Kidney epithelial cell (primary cell): ENCODE results near the gene SMPD1. TPM values are rescaled to one million over a fixed set of nuclear protein-coding genes. Genes with fewer than 3 reads are reported as not detected.
A peak's percentile ranks its signal among the peaks of the same experiment; 100 is the strongest.

Experiments
- DNase-seq: peaks from one replicate; pipeline ENCODE4 v3.0.0-alpha.2; 2010; ENCODE audit warnings: low read depth
- H3K27me3 ChIP-seq: 2 replicates; pipeline ENCODE4 v1.6.0; 2011; ENCODE audit warnings: low read length; ENCODE audit not compliant: control insufficient read depth, insufficient read depth
- H3K36me3 ChIP-seq: 2 replicates; pipeline ENCODE4 v1.5.1; 2011; ENCODE audit warnings: low read length; ENCODE audit not compliant: control insufficient read depth, insufficient read depth
- H3K4me3 ChIP-seq: 2 replicates; pipeline ENCODE4 v1.5.1; 2011; ENCODE audit warnings: low read depth, mild to moderate bottlenecking, control low read depth, low read length
- total RNA-seq: library from RNA; depleted of rRNA; stranded (reverse); fragments of >200 nt; gene quantifications from 2 replicates; pipeline ENCODE4 v1.2.3, GENCODE V29; 2015
- TF ChIP-seq, protein P1 (sequence below): IDR thresholded peaks from 2 replicates; pipeline ENCODE4 v1.5.1; 2011; ENCODE audit warnings: mild to moderate bottlenecking, moderate library complexity, low read length, control low read depth, inconsistent platforms; ENCODE audit not compliant: insufficient read depth, poor library complexity, severe bottlenecking

The SMPD1 gene
- total RNA-seq, 1 donor from 2014 or later = 25.7 TPM

DNA sequence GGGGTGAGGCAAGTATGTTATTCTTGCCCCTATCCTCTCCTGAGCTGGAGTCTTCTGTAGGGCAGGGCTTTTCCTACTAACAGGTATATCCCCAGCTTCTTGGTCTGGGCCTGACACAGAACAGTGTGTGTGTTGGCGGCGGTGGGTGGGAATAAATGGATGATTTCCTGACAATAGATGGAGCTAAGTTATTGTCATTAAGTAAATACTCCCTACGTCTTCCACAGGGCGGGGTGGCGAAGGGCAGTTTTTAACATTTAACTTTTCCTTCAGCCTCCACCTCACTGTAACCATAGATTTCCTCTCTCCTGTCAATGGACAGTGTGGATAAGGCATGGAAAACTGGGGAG, 11.7 kb upstream of the SMPD1 start:
- no peak for DNase-seq
- Histone ChIP-seq H3K36me3 (no peaks in the 10 kb centered on the region), H3K27me3 (no peaks in the 10 kb centered on the region), H3K4me3 (no peak overlapping the region)
- TF ChIP-seq, protein P1, sequence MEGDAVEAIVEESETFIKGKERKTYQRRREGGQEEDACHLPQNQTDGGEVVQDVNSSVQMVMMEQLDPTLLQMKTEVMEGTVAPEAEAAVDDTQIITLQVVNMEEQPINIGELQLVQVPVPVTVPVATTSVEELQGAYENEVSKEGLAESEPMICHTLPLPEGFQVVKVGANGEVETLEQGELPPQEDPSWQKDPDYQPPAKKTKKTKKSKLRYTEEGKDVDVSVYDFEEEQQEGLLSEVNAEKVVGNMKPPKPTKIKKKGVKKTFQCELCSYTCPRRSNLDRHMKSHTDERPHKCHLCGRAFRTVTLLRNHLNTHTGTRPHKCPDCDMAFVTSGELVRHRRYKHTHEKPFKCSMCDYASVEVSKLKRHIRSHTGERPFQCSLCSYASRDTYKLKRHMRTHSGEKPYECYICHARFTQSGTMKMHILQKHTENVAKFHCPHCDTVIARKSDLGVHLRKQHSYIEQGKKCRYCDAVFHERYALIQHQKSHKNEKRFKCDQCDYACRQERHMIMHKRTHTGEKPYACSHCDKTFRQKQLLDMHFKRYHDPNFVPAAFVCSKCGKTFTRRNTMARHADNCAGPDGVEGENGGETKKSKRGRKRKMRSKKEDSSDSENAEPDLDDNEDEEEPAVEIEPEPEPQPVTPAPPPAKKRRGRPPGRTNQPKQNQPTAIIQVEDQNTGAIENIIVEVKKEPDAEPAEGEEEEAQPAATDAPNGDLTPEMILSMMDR = no peak

DNA sequence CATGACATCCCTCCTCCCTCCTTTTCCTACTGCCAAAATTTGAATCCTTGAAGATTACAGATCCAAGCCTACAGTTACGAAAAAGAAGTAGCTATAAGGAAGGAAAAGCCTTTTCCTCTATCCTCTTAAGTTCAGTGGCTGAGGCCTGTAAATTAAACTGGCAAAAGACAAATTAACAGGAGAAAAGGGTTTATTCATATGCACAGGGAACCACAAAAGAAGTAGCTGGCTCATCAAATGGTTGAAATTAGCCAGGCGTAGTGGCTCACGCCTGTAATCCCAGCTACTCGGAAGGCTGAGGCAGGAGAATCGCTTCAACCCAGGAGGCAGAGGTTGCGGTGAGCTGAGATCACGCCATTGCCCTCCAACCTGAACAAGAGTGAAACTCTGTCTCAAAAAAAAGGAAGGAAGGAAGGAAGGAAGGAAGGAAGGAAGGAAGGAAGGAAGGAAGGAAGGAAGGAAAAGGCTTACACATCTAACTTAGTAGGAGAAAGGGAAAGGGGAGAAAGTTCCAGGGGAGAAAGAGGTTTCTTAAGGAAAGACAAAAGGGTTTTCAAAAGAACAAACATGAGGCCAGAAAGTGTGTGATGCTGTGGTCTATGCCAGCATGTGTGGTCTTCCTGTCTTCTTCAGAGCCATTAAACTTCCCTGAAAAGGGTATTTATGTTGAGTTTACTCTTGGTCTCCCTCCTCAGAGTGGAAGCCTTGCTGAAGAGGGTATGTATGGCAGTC, 5.1 kb upstream of the SMPD1 start:
- no peak for DNase-seq
- TF ChIP-seq, protein P1 = no peak
- Histone ChIP-seq H3K27me3 (no peaks in the 10 kb centered on the region), H3K4me3 (no peak overlapping the region), H3K36me3 (no peaks in the 10 kb centered on the region)

DNA sequence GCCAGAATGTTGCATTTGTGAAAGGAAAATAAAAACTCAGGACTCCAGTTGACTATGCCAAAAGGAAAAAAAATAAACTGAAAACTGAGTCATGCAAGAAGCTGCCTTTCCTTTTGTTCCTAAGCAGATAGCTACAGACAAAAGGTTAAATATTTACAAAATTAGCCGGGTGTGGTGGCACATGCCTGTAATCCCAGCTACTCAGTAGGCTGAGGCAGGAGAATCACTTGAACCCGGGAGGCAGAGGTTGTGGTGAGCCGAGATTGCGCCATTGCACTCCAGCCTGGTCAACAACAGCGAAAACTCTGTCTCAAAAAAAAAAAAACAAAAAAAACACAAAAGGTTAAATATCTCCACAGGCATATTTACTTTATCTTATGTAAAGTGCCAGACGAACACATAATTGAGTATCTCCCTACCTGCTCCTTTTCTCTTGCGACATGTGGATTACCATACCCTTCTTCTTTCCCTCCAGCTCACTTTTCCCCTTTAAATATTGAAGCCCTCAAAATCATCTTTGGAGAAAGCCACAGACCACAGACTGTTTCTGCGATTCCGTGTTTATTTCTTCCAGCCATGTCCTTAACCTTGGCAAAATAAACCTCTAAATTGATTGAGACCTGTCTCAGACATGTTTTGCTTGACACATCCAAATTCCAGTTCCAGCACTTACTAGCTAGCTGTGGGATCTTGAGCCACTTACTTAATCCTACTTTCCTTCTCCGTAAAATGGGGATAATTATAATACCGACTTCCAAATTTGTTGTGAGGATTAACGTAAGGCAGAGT, 2.3 kb upstream of the SMPD1 start:
- Histone ChIP-seq H3K27me3 (no peaks in the 10 kb centered on the region), H3K36me3 (no peaks in the 10 kb centered on the region), H3K4me3 (no peak overlapping the region)
- DNase-seq = peak; percentile 75
- TF ChIP-seq, protein P1 = no peak

DNA sequence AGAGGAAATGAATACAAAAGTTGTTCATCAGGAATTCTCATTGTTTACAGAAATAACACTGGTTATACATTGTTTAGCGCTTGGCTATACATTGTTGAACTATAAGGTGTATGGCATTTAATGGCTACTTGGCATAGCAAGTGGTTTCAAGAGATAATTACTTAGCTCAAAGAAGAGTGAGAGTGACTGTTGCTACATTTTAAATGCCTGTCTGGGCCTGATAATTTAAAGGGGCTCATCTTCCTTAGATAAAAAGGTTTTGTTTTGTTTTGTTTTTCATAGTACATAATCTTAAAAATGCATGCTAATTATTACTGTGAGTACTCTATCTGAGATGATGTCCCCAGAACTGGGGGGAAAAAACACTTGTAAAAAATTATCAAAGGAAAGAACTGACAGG, 1.5 kb upstream of the SMPD1 start:
- DNase-seq = no peak
- TF ChIP-seq, protein P1 = no peak
- no peaks in the 10 kb centered on the region for H3K27me3 ChIP-seq

DNA sequence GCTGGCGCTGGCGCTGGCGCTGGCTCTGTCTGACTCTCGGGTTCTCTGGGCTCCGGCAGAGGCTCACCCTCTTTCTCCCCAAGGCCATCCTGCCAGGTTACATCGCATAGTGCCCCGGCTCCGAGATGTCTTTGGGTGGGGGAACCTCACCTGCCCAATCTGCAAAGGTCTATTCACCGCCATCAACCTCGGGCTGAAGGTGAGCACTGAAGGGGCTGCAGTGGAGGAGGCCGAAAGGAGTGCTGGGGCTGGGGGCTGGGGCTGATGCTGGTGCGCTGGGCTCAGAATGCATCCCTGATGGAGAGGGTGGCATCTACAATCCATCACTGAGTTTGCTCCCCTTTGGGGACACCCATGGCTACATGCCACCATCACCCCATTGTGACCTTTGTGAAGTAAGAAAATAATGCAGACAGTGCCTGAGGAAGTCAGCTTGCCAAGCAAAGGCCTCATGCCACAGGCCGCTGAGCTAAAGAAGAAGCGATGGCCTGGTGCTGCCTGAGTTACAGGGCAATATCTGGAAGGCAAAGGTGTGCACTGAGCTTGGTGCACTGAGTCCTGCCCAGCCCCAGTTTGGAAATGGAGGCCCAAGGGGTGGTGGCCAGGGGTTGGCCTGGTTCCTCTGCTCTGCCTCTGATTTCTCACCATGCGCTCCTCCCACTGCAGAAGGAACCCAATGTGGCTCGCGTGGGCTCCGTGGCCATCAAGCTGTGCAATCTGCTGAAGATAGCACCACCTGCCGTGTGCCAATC, 620 bp downstream of the SMPD1 start:
- H3K36me3 ChIP-seq = no peaks in the 10 kb centered on the region
- TF ChIP-seq, protein P1 = no peak
- no peak for DNase-seq
- H3K4me3 ChIP-seq = peak overlapping the region; percentile 62
- no peaks in the 10 kb centered on the region for H3K27me3 ChIP-seq

More for the DNA sequence above, 1.5 kb upstream of the SMPD1 start:
- H3K4me3 ChIP-seq = no peak overlapping the region
- no peaks in the 10 kb centered on the region for H3K36me3 ChIP-seq
